Mesendoderm (in vitro differentiated cells): ENCODE measurements around the gene AKAP4.

Source experiments
- DNase-seq: peaks from one replicate; pipeline ENCODE4 v3.0.0; 2013
- H2AK5ac ChIP-seq: 2 replicates; pipeline ENCODE4 v1.6.1; 2013; ENCODE audit warnings: low read length, inconsistent platforms
- H2BK120ac ChIP-seq: 2 replicates; pipeline ENCODE4 v1.6.1; 2013; ENCODE audit warnings: low read depth, mild to moderate bottlenecking, low read length, moderate library complexity, mixed read lengths
- H2BK15ac ChIP-seq: replicated peaks from 2 replicates; pipeline ENCODE4 v1.6.1; 2013; ENCODE audit warnings: low read depth, mild to moderate bottlenecking, moderate library complexity
- H2BK5ac ChIP-seq: 2 replicates; pipeline ENCODE4 v1.6.1; 2013; ENCODE audit warnings: low read length, inconsistent platforms
- H3K18ac ChIP-seq: 2 replicates; pipeline ENCODE4 v1.6.1; 2013; ENCODE audit warnings: mild to moderate bottlenecking, low read length, mixed read lengths
- H3K23ac ChIP-seq: one replicate; pipeline ENCODE4 v1.6.1; 2013; ENCODE audit warnings: low read length
- H3K27ac ChIP-seq: 2 replicates; pipeline ENCODE4 v1.5.1; 2013; ENCODE audit warnings: low read depth, mild to moderate bottlenecking, inconsistent platforms, low read length, moderate library complexity
- H3K27me3 ChIP-seq: 2 replicates; pipeline ENCODE4 v1.6.1; 2013; ENCODE audit warnings: low read length, control low read depth, mild to moderate bottlenecking, inconsistent platforms; ENCODE audit not compliant: insufficient read depth, poor library complexity
- H3K36me3 ChIP-seq: 2 replicates; pipeline ENCODE4 v1.6.1; 2013; ENCODE audit warnings: low read length, inconsistent platforms; ENCODE audit not compliant: control insufficient read depth, insufficient read depth
- H3K4ac ChIP-seq: one replicate; pipeline ENCODE4 v1.6.1; 2013; ENCODE audit warnings: low read depth, mild to moderate bottlenecking, low read length, moderate library complexity
- H3K4me1 ChIP-seq: 2 replicates; pipeline ENCODE4 v1.6.1; 2013; ENCODE audit warnings: low read depth, low read length, inconsistent platforms; ENCODE audit not compliant: control insufficient read depth
- H3K4me2 ChIP-seq: 2 replicates; pipeline ENCODE4 v1.6.1; 2013; ENCODE audit warnings: low read length
- H3K4me3 ChIP-seq: 2 replicates; pipeline ENCODE4 v1.5.1; 2013; ENCODE audit warnings: mild to moderate bottlenecking, low read length
- H3K56ac ChIP-seq: one replicate; pipeline ENCODE4 v1.6.1; 2013; ENCODE audit warnings: low read length
- H3K79me1 ChIP-seq: 2 replicates; pipeline ENCODE4 v1.6.1; 2013; ENCODE audit warnings: low read length, inconsistent platforms
- H3K79me2 ChIP-seq: 2 replicates; pipeline ENCODE4 v1.6.1; 2013; ENCODE audit warnings: mild to moderate bottlenecking, low read length; ENCODE audit not compliant: control insufficient read depth, insufficient read depth
- H3K9ac ChIP-seq: 2 replicates; pipeline ENCODE4 v1.6.1; 2013; ENCODE audit warnings: low read length, inconsistent platforms
- H4K5ac ChIP-seq: one replicate; pipeline ENCODE4 v1.6.1; 2013; ENCODE audit warnings: low read length
- H4K8ac ChIP-seq: one replicate; pipeline ENCODE4 v1.6.1; 2013; ENCODE audit warnings: low read depth, mild to moderate bottlenecking, control low read depth, low read length, moderate library complexity
- WGBS: extraction: QIAGEN DNeasy Blood & Tissue Kit; methylation state at CpG from one replicate; pipeline ENCODE4 v1.1.7; 2013; ENCODE audit warnings: low lambda C conversion rate, missing lambda C conversion rate; ENCODE audit not compliant: insufficient coverage; ENCODE audit errors: extremely low coverage; 5-methylcytosine and 5-hydroxymethylcytosine counted together

Gene AKAP4

DNA sequence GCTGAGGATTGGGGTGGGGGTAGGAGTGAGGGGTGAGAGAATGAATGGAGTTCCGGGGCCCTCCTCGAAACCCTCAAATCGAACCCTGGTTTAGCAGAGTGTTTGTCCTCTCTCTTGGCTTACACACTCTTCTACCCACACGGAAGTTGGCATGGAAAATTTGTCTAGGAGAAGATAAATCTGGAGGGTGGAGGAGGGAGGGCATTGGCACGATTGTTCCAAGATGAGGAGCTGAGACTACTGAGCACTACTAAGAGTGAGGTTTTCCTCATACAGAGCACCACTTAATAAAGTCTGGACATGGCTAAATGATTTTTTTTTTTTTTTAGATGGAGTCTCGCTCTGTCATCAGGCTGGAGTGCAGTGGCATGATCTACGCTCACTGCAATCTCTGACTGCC is 33.4 kb downstream of the AKAP4 start:
- H2AK5ac ChIP-seq, result no peak overlapping the region
- no CpG with 5 or more reads among the region's 7 CpGs for WGBS
- no peaks in the 10 kb centered on the region for H3K79me2 ChIP-seq
- H4K5ac ChIP-seq, result no peak overlapping the region
- no peak overlapping the region for H3K9ac ChIP-seq
- no peak overlapping the region for H3K4me3 ChIP-seq
- H3K4me2 ChIP-seq, result no peak overlapping the region
- H3K56ac ChIP-seq, result no peak overlapping the region
- no peaks in the 10 kb centered on the region for H3K27me3 ChIP-seq
- H3K27ac ChIP-seq, result no peak overlapping the region
- no peak overlapping the region for H3K4ac ChIP-seq
- H3K23ac ChIP-seq, result no peak overlapping the region
- no peak for DNase-seq
- H3K18ac ChIP-seq, result no peak overlapping the region
- H3K36me3 ChIP-seq, result no peaks in the 10 kb centered on the region
- H4K8ac ChIP-seq, result no peak overlapping the region
- H2BK5ac ChIP-seq, result no peak overlapping the region
- no peak overlapping the region for H2BK15ac ChIP-seq
- H3K4me1 ChIP-seq, result no peaks in the 10 kb centered on the region
- no peak overlapping the region for H2BK120ac ChIP-seq
- H3K79me1 ChIP-seq, result no peaks in the 10 kb centered on the region

GRCh38 chrX:50165727-50166126 is 35.1 kb downstream of the AKAP4 start:
- H3K23ac ChIP-seq, result no peak overlapping the region
- no peak for DNase-seq
- no peak overlapping the region for H2AK5ac ChIP-seq
- no peak overlapping the region for H4K8ac ChIP-seq
- no peak overlapping the region for H4K5ac ChIP-seq
- H2BK5ac ChIP-seq, result no peak overlapping the region
- H2BK120ac ChIP-seq, result no peak overlapping the region
- H3K4ac ChIP-seq, result no peak overlapping the region
- no peaks in the 10 kb centered on the region for H3K79me2 ChIP-seq
- H3K79me1 ChIP-seq, result no peaks in the 10 kb centered on the region
- H3K4me2 ChIP-seq, result no peak overlapping the region
- H3K36me3 ChIP-seq, result no peaks in the 10 kb centered on the region
- H3K18ac ChIP-seq, result no peak overlapping the region
- H3K27ac ChIP-seq, result no peak overlapping the region
- no CpG with 5 or more reads among the region's 5 CpGs for WGBS
- no peak overlapping the region for H3K4me3 ChIP-seq
- no peak overlapping the region for H2BK15ac ChIP-seq
- no peak overlapping the region for H3K9ac ChIP-seq
- no peak overlapping the region for H3K56ac ChIP-seq
- H3K27me3 ChIP-seq, result no peaks in the 10 kb centered on the region
- H3K4me1 ChIP-seq, result no peaks in the 10 kb centered on the region

- no peak overlapping the region for H3K18ac ChIP-seq
- no peak overlapping the region for H2BK5ac ChIP-seq
- no peak overlapping the region for H4K5ac ChIP-seq
- no CpG with 5 or more reads among the region's 3 CpGs for WGBS
- no peak overlapping the region for H2BK15ac ChIP-seq
- H3K9ac ChIP-seq, result no peak overlapping the region
- H3K4me2 ChIP-seq, result no peak overlapping the region
- H2BK120ac ChIP-seq, result no peak overlapping the region
- no peak overlapping the region for H3K27ac ChIP-seq
- H3K4ac ChIP-seq, result no peak overlapping the region
- no peak for DNase-seq
- H3K27me3 ChIP-seq, result no peaks in the 10 kb centered on the region
- no peak overlapping the region for H4K8ac ChIP-seq
- no peak overlapping the region for H3K56ac ChIP-seq
- no peaks in the 10 kb centered on the region for H3K79me2 ChIP-seq
- no peaks in the 10 kb centered on the region for H3K4me1 ChIP-seq
- H3K4me3 ChIP-seq, result no peak overlapping the region
- no peak overlapping the region for H2AK5ac ChIP-seq
- no peak overlapping the region for H3K23ac ChIP-seq
- H3K36me3 ChIP-seq, result no peaks in the 10 kb centered on the region
- H3K79me1 ChIP-seq, result no peaks in the 10 kb centered on the region
Observed at GRCh38 chrX:50161127-50161526, 39.7 kb downstream of the AKAP4 start.

DNA sequence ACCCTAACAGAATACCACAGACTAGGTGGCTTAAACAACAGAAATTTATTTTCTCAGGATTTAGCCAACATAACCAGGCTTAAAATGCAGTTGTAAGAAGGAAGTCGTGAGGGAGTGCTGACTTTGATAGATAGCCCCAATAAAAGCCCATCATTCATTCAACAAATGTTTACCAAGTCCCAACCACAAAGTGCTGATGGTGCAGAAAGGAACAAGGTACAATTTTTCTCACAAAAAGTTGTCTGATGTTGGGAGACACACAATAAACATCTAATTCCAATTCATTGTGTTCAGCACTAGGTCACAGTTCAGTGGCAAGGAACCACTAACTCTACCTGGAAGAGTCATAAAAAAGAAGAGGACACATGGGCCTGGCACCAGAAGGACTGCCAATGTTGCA is 42.2 kb downstream of the AKAP4 start:
- Histone ChIP-seq H3K27ac (no peak overlapping the region), H3K56ac (no peak overlapping the region), H3K9ac (no peak overlapping the region), H2BK5ac (no peak overlapping the region), H3K4me3 (no peak overlapping the region), H3K18ac (no peak overlapping the region), H3K4me2 (no peak overlapping the region), H3K4ac (no peak overlapping the region), H4K5ac (no peak overlapping the region), H3K79me2 (no peaks in the 10 kb centered on the region), H2BK120ac (no peak overlapping the region), H4K8ac (no peak overlapping the region), H3K23ac (no peak overlapping the region), H3K4me1 (no peaks in the 10 kb centered on the region), H3K36me3 (no peaks in the 10 kb centered on the region), H3K27me3 (no peaks in the 10 kb centered on the region), H2AK5ac (no peak overlapping the region), H2BK15ac (no peak overlapping the region), H3K79me1 (no peaks in the 10 kb centered on the region)
- no CpG with 5 or more reads among the region's 1 CpG for WGBS
- DNase-seq, result no peak

- WGBS, result no CpG with 5 or more reads among the region's 4 CpGs
- H2AK5ac ChIP-seq, result no peak overlapping the region
- no peak overlapping the region for H2BK120ac ChIP-seq
- no peak overlapping the region for H3K9ac ChIP-seq
- H2BK15ac ChIP-seq, result no peak overlapping the region
- H4K8ac ChIP-seq, result no peak overlapping the region
- no peaks in the 10 kb centered on the region for H3K79me1 ChIP-seq
- no peak overlapping the region for H4K5ac ChIP-seq
- H3K56ac ChIP-seq, result no peak overlapping the region
- DNase-seq, result no peak
- no peaks in the 10 kb centered on the region for H3K27me3 ChIP-seq
- H3K27ac ChIP-seq, result no peak overlapping the region
- no peak overlapping the region for H3K18ac ChIP-seq
- no peak overlapping the region for H3K23ac ChIP-seq
- H3K4me3 ChIP-seq, result no peak overlapping the region
- H3K79me2 ChIP-seq, result no peaks in the 10 kb centered on the region
- H3K4ac ChIP-seq, result no peak overlapping the region
- H2BK5ac ChIP-seq, result no peak overlapping the region
- no peaks in the 10 kb centered on the region for H3K4me1 ChIP-seq
- H3K4me2 ChIP-seq, result no peak overlapping the region
- H3K36me3 ChIP-seq, result no peaks in the 10 kb centered on the region
Observed at GRCh38 chrX:50157545-50158135, 43.2 kb downstream of the AKAP4 start.

DNA sequence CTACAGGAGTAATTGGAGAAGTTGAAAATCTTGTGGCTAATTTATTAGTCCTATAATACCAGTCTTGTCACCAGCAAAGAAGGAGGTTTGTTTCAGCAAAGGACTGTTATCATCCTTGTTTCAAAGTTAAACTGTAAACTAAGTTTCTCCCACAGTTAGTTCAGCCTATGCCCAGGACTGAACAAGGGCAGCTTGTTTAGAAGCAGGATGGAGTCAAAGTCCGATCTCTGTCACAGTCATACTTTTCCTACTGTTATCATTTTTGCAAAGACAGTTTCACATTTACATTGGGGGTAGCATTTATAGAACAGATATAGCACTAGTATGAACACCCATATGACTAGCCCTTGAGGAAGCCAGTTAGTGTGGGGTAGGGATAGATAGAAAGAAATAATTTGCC is 46.4 kb downstream of the AKAP4 start:
- DNase-seq, result no peak
- Histone ChIP-seq H3K27me3 (no peaks in the 10 kb centered on the region), H3K4me3 (no peak overlapping the region), H3K4me1 (no peaks in the 10 kb centered on the region), H3K27ac (no peak overlapping the region), H3K56ac (no peak overlapping the region), H3K36me3 (no peaks in the 10 kb centered on the region), H3K79me2 (no peaks in the 10 kb centered on the region), H3K18ac (no peak overlapping the region), H3K4me2 (no peak overlapping the region), H3K23ac (no peak overlapping the region), H2BK5ac (no peak overlapping the region), H4K5ac (no peak overlapping the region), H4K8ac (no peak overlapping the region), H3K79me1 (no peaks in the 10 kb centered on the region), H2BK15ac (no peak overlapping the region), H2BK120ac (no peak overlapping the region), H3K4ac (no peak overlapping the region), H2AK5ac (no peak overlapping the region), H3K9ac (no peak overlapping the region)
- no CpG with 5 or more reads among the region's 1 CpG for WGBS
